Measurements from ENCODE around the gene PON3. TPM values are rescaled to one million over a fixed set of nuclear protein-coding genes. Genes with fewer than 3 reads are reported as not detected.

PON3 gene
- total and polyA plus RNA-seq, 2 of the 8 experiments (the other 6 are each of a cell fraction or from before 2014, with no cell fraction given): not detected

DNA sequence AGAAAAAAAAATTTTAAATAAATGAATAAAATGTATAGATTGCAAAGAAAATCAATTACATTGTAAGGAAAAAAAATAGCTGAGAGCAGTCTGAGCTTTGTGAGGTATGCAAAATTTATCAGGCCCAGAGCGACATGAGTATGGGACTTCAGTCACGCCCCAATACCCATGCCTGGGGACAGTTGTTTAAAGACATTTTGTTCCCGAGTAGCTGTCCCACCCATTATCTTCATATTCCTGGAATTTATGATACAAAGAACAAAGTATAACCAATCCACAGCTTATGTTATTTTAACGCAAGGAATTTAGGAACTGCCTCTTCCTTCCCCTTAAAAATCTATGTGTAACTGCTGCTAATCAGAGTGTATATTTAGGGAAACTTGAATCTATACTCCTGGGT lies 40.2 kb upstream of the PON3 start:
- H2BK5ac ChIP-seq (ENCODE audit: low read depth, low read length): no peak overlapping the region
- peaks cover 0 to 9% of the 10 kb centered on the region in 2 experiments; a peak in 1 of 4 replicates for H3K79me2 ChIP-seq (ENCODE audit: control insufficient read depth in 1 of 2, insufficient read depth in 2 of 2, low read length in 2 of 2)
- H3K4me3 ChIP-seq (ENCODE audit: extremely low read depth in 1 of 4, insufficient read depth in 2 of 4, low read depth in 3 of 4, low read length in 4 of 4): no peak overlapping the region
- H2AFZ ChIP-seq (ENCODE audit: low read length): no peak overlapping the region
- DNase-seq (ENCODE audit: low read depth in 1 of 2, low spot score in 2 of 2): no peak
- no peak overlapping the region for H2BK120ac ChIP-seq (replicated peaks; ENCODE audit: low read depth, low read length)
- H2AK5ac ChIP-seq (ENCODE audit: low read depth, low read length): no peak overlapping the region
- H4K5ac ChIP-seq (ENCODE audit: insufficient read length, low read depth, low read length): no peak overlapping the region
- no peak overlapping the region for H4K91ac ChIP-seq (replicated peaks; ENCODE audit: insufficient read length, low read length)
- no peaks in the 10 kb centered on the region; the same call in 1 of the 2 replicates for H3K23me2 ChIP-seq (ENCODE audit: low read depth, low read length)
- ChIA-PET CTCF (ENCODE audit: partially characterized antibody) (interaction anchor here (1.0 to 1.2 kb wide), 2 partner anchors 9 to 14 kb away, joined by 3 read pairs; no protein-coding TSS in a partner anchor), POLR2A (ENCODE audit: partially characterized antibody) (interaction anchor here (1.3 kb wide), 1 partner anchor 40 kb away, joined by 4 read pairs; no protein-coding TSS in a partner anchor)
- FAIRE-seq: no peak
- 83% methylated on average over 4 of the region's 4 CpGs; no CpG with 5 or more reads in 1 of the 2 experiments for WGBS, 2 experiments (ENCODE audit: extremely low coverage in 1 of 2, insufficient coverage in 1 of 2, insufficient read length in 1 of 2, insufficient replicate concordance in 2 of 2, low coverage in 1 of 2, low lambda C conversion rate in 2 of 2, missing lambda C conversion rate in 1 of 2)
- no peak overlapping the region for H3K4me2 ChIP-seq (ENCODE audit: insufficient read depth in 1 of 2, low read depth in 2 of 2, low read length in 2 of 2)
- no peak overlapping the region for H3K23ac ChIP-seq (ENCODE audit: insufficient read length)
- no peak overlapping the region for H3K4ac ChIP-seq (replicated peaks; ENCODE audit: insufficient read length, low read depth, low read length)
- no peak overlapping the region for H2BK15ac ChIP-seq (ENCODE audit: low read length)
- H3K79me1 ChIP-seq (ENCODE audit: low read depth, low read length): no peaks in the 10 kb centered on the region
- H2BK20ac ChIP-seq (ENCODE audit: low read length): no peak overlapping the region
- no peak overlapping the region for H4K8ac ChIP-seq (ENCODE audit: extremely low read depth, insufficient read depth, low read length)
- no peaks in the 10 kb centered on the region for H4K20me1 ChIP-seq (replicated peaks in 1 of 2; ENCODE audit: control insufficient read depth in 1 of 2, insufficient read depth in 2 of 2, low read length in 2 of 2)
- no peak overlapping the region for H3K9ac ChIP-seq (replicated peaks in 1 of 4; ENCODE audit: extremely low read depth in 1 of 4, low read depth in 3 of 4, low read length in 3 of 4)
- H3K18ac ChIP-seq (ENCODE audit: extremely low read depth, low read length): no peak overlapping the region
- no peak overlapping the region for H2BK12ac ChIP-seq (ENCODE audit: low read depth, low read length)
- no peak overlapping the region for H3K14ac ChIP-seq (ENCODE audit: insufficient read length)
- H3K56ac ChIP-seq (replicated peaks; ENCODE audit: insufficient read length, low read depth, low read length): no peak overlapping the region
- H3K9me3 ChIP-seq (ENCODE audit: insufficient read depth in 2 of 2, low read depth in 1 of 2, low read length in 1 of 2): no peaks in the 10 kb centered on the region
- peaks cover 0 to 4% (median 3%) of the 10 kb centered on the region in 4 experiments; a peak in 5 of 7 replicates for H3K4me1 ChIP-seq (replicated peaks in 1 of 4; ENCODE audit: control insufficient read depth in 3 of 4, insufficient read depth in 4 of 4, low read length in 3 of 4)
- peaks cover 0 to 1% (median 0%) of the 10 kb centered on the region in 4 experiments; a peak in 1 of 7 replicates for H3K27me3 ChIP-seq (replicated peaks in 1 of 4; ENCODE audit: control insufficient read depth in 3 of 4, extremely low read depth in 1 of 4, insufficient read depth in 3 of 4, low read length in 3 of 4)
- no peak for TF ChIP-seq POLR2AphosphoS5 (IDR thresholded peaks at IDR 0.05; ENCODE audit: low read depth, low read length)
- TF ChIP-seq, protein P1, sequence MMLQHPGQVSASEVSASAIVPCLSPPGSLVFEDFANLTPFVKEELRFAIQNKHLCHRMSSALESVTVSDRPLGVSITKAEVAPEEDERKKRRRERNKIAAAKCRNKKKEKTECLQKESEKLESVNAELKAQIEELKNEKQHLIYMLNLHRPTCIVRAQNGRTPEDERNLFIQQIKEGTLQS (IDR thresholded peaks at IDR 0.05; ENCODE audit: insufficient read depth, low read depth, low read length): no peak
- TF ChIP-seq SIN3A (conservative IDR thresholded peaks at IDR 0.05 in 1 of 2, IDR thresholded peaks at IDR 0.05 in 1 of 2; ENCODE audit: low read depth in 1 of 2, low read length in 2 of 2): no peak
- no peak for TF ChIP-seq BACH1 (IDR thresholded peaks at IDR 0.05; ENCODE audit: low read length)
- no peak for TF ChIP-seq TAF1 (IDR thresholded peaks at IDR 0.05; ENCODE audit: low read depth, low read length)
- TF ChIP-seq SIRT6 (IDR thresholded peaks at IDR 0.05; ENCODE audit: low read length): no peak
- TF ChIP-seq TBP (IDR thresholded peaks at IDR 0.05; ENCODE audit: low read depth, low read length): no peak
- no peak for TF ChIP-seq EZH2 (IDR thresholded peaks at IDR 0.05; ENCODE audit: low read depth, low read length, severe bottlenecking)
- no peak for TF ChIP-seq GTF2F1 (IDR thresholded peaks at IDR 0.05; ENCODE audit: borderline replicate concordance, low read depth, low read length)
- no peaks in the 10 kb centered on the region for H3K36me3 ChIP-seq (ENCODE audit: control insufficient read depth in 2 of 4, insufficient read depth in 4 of 4, low read length in 3 of 4)
- H3K27ac ChIP-seq (ENCODE audit: low read depth, low read length): no peak overlapping the region
